Trophoblast cell (in vitro differentiated cells and primary cell): ENCODE data around the gene MAEA.
A peak's percentile ranks its signal among the peaks of the same experiment; 100 is the strongest.

Experiments
- DNase-seq, 2 donors: peaks; one replicate each; pipeline ENCODE4 v3.0.0-alpha.2; 2016
- H2AFZ ChIP-seq: 2 replicates; pipeline ENCODE4 v1.6.1; 2013; ENCODE audit warnings: low read length, moderate library complexity, mild to moderate bottlenecking; ENCODE audit not compliant: insufficient read depth, poor library complexity
- H2AK5ac ChIP-seq: 2 replicates; pipeline ENCODE4 v1.6.1; 2013; ENCODE audit warnings: mild to moderate bottlenecking, low read length
- H2BK120ac ChIP-seq: 2 replicates; pipeline ENCODE4 v1.6.1; 2013; ENCODE audit warnings: low read length, mild to moderate bottlenecking, moderate library complexity; ENCODE audit not compliant: insufficient read depth, poor library complexity
- H2BK12ac ChIP-seq: 2 replicates; pipeline ENCODE4 v1.6.1; 2013; ENCODE audit warnings: mild to moderate bottlenecking, low read length, moderate library complexity
- H2BK5ac ChIP-seq: 2 replicates; pipeline ENCODE4 v1.6.1; 2013; ENCODE audit warnings: low read length, low read depth, moderate library complexity, mild to moderate bottlenecking; ENCODE audit not compliant: poor library complexity
- H3K14ac ChIP-seq: 2 replicates; pipeline ENCODE4 v1.6.1; 2013; ENCODE audit warnings: mild to moderate bottlenecking, low read length
- H3K18ac ChIP-seq: 2 replicates; pipeline ENCODE4 v1.6.1; 2013; ENCODE audit warnings: mild to moderate bottlenecking, low read length
- H3K23ac ChIP-seq: 2 replicates; pipeline ENCODE4 v1.6.1; 2013; ENCODE audit warnings: low read length
- H3K27ac ChIP-seq: 2 replicates; pipeline ENCODE4 v1.5.1; 2013; ENCODE audit warnings: low read depth, mild to moderate bottlenecking, inconsistent platforms, low read length, moderate library complexity
- H3K27me3 ChIP-seq: 2 replicates; pipeline ENCODE4 v1.6.1; 2013; ENCODE audit warnings: inconsistent platforms, mild to moderate bottlenecking, low read length, moderate library complexity; ENCODE audit not compliant: insufficient read depth
- H3K36me3 ChIP-seq, 2 experiments: 1 replicate in 1 of 2; 2 replicates in 1 of 2; pipeline ENCODE4 v1.6.1; 2013; ENCODE audit warnings: low read length in 2 of 2, mild to moderate bottlenecking in 2 of 2, moderate library complexity in 1 of 2; ENCODE audit not compliant: insufficient read depth in 2 of 2, control insufficient read depth in 1 of 2
- H3K4ac ChIP-seq: 2 replicates; pipeline ENCODE4 v1.6.1; 2013; ENCODE audit warnings: low read depth, mild to moderate bottlenecking, low read length, moderate library complexity
- H3K4me1 ChIP-seq, 2 experiments: 1 replicate in 1 of 2; 2 replicates in 1 of 2; pipeline ENCODE4 v1.6.1; 2013; ENCODE audit warnings: low read length in 2 of 2, mild to moderate bottlenecking in 2 of 2, moderate library complexity in 1 of 2; ENCODE audit not compliant: insufficient read depth in 2 of 2, control insufficient read depth in 1 of 2
- H3K4me2 ChIP-seq: 2 replicates; pipeline ENCODE4 v1.6.1; 2013; ENCODE audit warnings: inconsistent platforms, mild to moderate bottlenecking, low read length, moderate library complexity
- H3K4me3 ChIP-seq: 2 replicates; pipeline ENCODE4 v1.5.1; 2013; ENCODE audit warnings: mild to moderate bottlenecking, low read depth, low read length, inconsistent platforms
- H3K79me1 ChIP-seq: one replicate; pipeline ENCODE4 v1.6.1; 2013; ENCODE audit warnings: low read length
- H3K79me2 ChIP-seq: 2 replicates; pipeline ENCODE4 v1.6.1; 2013; ENCODE audit warnings: low read length, mild to moderate bottlenecking; ENCODE audit not compliant: control insufficient read depth, insufficient read depth, poor library complexity
- H3K9ac ChIP-seq: 2 replicates; pipeline ENCODE4 v1.6.1; 2013; ENCODE audit warnings: mild to moderate bottlenecking, low read length
- H3K9me3 ChIP-seq: 2 replicates; pipeline ENCODE4 v1.6.1; 2013; ENCODE audit warnings: low read depth, mild to moderate bottlenecking, control low read depth, inconsistent platforms, low read length; ENCODE audit not compliant: insufficient read depth
- H4K12ac ChIP-seq: 2 replicates; pipeline ENCODE4 v1.6.1; 2013; ENCODE audit warnings: low read depth, mild to moderate bottlenecking, low read length, moderate library complexity
- H4K8ac ChIP-seq: 2 replicates; pipeline ENCODE4 v1.6.1; 2013; ENCODE audit warnings: low read depth, mild to moderate bottlenecking, low read length, moderate library complexity
- H4K91ac ChIP-seq: one replicate; pipeline ENCODE4 v1.6.1; 2013; ENCODE audit warnings: low read depth, mild to moderate bottlenecking, low read length, moderate library complexity
- WGBS: extraction: QIAGEN DNeasy Blood & Tissue Kit; methylation state at CpG from one replicate; pipeline ENCODE4 v1.1.7; 2013; ENCODE audit warnings: missing lambda C conversion rate; ENCODE audit not compliant: insufficient read length, insufficient coverage; ENCODE audit errors: extremely low coverage; 5-methylcytosine and 5-hydroxymethylcytosine counted together

MAEA gene

GRCh38 chr4:1356181-1356998, 66.7 kb downstream of the MAEA start:
- H3K27me3 ChIP-seq, result no peaks in the 10 kb centered on the region
- H3K4me2 ChIP-seq, result no peak overlapping the region
- no CpG with 5 or more reads among the region's 28 CpGs for WGBS
- no peak overlapping the region for H4K12ac ChIP-seq
- peaks cover 0 to 2% of the 10 kb centered on the region in 2 experiments for H3K4me1 ChIP-seq
- peak; percentile 26 to 64 for DNase-seq
- no peak overlapping the region for H2BK5ac ChIP-seq
- no peak overlapping the region for H4K91ac ChIP-seq
- no peaks in the 10 kb centered on the region for H3K79me1 ChIP-seq
- H3K27ac ChIP-seq, result no peak overlapping the region
- peaks cover 65 to 66% of the 10 kb centered on the region in 2 experiments for H3K36me3 ChIP-seq
- no peak overlapping the region for H3K4ac ChIP-seq
- no peak overlapping the region for H3K23ac ChIP-seq
- H3K9ac ChIP-seq, result no peak overlapping the region
- H2BK120ac ChIP-seq, result no peak overlapping the region
- H2AFZ ChIP-seq, result no peak overlapping the region
- H3K79me2 ChIP-seq, result no peaks in the 10 kb centered on the region
- no peak overlapping the region for H3K18ac ChIP-seq
- H2AK5ac ChIP-seq, result no peak overlapping the region
- H4K8ac ChIP-seq, result no peak overlapping the region
- H3K4me3 ChIP-seq, result no peak overlapping the region
- no peaks in the 10 kb centered on the region for H3K9me3 ChIP-seq
- H3K14ac ChIP-seq, result no peak overlapping the region
- no peak overlapping the region for H2BK12ac ChIP-seq

DNA sequence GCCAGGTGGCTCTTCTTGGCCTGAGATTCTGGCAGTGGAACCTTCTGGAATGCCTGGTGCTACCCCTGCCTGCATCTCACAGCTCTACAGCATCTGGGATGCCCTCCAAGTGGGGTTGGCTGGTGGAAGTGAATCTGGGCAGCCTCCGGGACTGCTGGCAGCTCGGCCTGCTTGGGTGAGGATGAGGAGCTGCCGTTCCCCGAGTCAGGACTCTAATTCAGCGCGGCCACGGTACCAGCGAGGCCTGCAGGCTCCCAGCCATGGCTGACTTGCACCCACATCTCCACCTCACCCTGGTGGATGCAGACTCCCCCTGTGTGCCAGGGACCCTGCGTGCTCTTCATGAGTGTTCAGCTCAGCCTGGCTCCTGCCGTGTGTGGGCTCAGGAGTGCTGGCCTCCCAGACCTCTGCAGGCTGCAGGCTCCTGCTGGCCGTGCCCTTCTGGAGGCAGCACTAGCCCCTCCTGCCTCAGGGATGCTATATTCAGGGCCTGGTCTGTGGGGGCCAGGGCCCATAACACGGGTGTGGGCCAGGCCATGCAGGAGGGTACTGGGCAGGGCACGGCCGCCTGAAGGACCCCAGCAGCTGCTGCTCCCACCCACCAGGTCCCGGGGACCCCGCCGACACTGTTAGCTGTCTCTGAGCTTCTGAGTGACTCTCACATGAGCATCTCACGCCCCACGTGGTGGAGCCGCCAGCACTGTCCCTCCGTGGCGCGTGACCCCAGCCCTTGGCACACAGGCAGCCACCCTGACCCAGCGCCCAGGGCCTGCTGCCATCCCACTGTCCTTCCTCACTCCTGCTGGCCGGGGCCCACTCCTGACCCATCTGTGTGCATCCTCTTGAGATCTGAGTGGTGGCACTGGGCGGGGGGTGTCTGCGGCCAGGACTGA, 67.9 kb downstream of the MAEA start:
- Histone ChIP-seq H3K4me1 (peaks cover 0 to 2% of the 10 kb centered on the region in 2 experiments), H2AFZ (no peak overlapping the region), H4K12ac (no peak overlapping the region), H2AK5ac (no peak overlapping the region), H3K9ac (no peak overlapping the region), H2BK12ac (no peak overlapping the region), H4K8ac (no peak overlapping the region), H3K79me1 (no peaks in the 10 kb centered on the region), H3K36me3 (peaks cover 58 to 60% of the 10 kb centered on the region in 2 experiments), H2BK120ac (no peak overlapping the region), H3K14ac (no peak overlapping the region), H4K91ac (no peak overlapping the region), H3K4me3 (no peak overlapping the region), H2BK5ac (no peak overlapping the region), H3K4ac (no peak overlapping the region), H3K4me2 (no peak overlapping the region), H3K27ac (no peak overlapping the region), H3K18ac (no peak overlapping the region), H3K23ac (no peak overlapping the region), H3K27me3 (no peaks in the 10 kb centered on the region), H3K9me3 (no peaks in the 10 kb centered on the region), H3K79me2 (no peaks in the 10 kb centered on the region)
- WGBS, result no CpG with 5 or more reads among the region's 27 CpGs
- no peak for DNase-seq

GRCh38 chr4:1358421-1359143, 68.9 kb downstream of the MAEA start:
- H2BK12ac ChIP-seq, result no peak overlapping the region
- H4K91ac ChIP-seq, result no peak overlapping the region
- H2BK5ac ChIP-seq, result no peak overlapping the region
- no peaks in the 10 kb centered on the region for H3K79me1 ChIP-seq
- no peak overlapping the region for H3K4ac ChIP-seq
- no peak overlapping the region for H3K23ac ChIP-seq
- no peak overlapping the region for H3K18ac ChIP-seq
- H2BK120ac ChIP-seq, result no peak overlapping the region
- peaks cover 0 to 2% of the 10 kb centered on the region in 2 experiments for H3K4me1 ChIP-seq
- H3K36me3 ChIP-seq, result peaks cover 51 to 53% of the 10 kb centered on the region in 2 experiments
- no peak overlapping the region for H3K9ac ChIP-seq
- H4K8ac ChIP-seq, result no peak overlapping the region
- no peak for DNase-seq
- H3K14ac ChIP-seq, result no peak overlapping the region
- no peak overlapping the region for H2AK5ac ChIP-seq
- no peaks in the 10 kb centered on the region for H3K79me2 ChIP-seq
- no peak overlapping the region for H3K4me3 ChIP-seq
- no peak overlapping the region for H3K4me2 ChIP-seq
- no peak overlapping the region for H2AFZ ChIP-seq
- no peaks in the 10 kb centered on the region for H3K27me3 ChIP-seq
- H3K27ac ChIP-seq, result no peak overlapping the region
- no peaks in the 10 kb centered on the region for H3K9me3 ChIP-seq
- WGBS, result no CpG with 5 or more reads among the region's 38 CpGs
- H4K12ac ChIP-seq, result no peak overlapping the region

DNA sequence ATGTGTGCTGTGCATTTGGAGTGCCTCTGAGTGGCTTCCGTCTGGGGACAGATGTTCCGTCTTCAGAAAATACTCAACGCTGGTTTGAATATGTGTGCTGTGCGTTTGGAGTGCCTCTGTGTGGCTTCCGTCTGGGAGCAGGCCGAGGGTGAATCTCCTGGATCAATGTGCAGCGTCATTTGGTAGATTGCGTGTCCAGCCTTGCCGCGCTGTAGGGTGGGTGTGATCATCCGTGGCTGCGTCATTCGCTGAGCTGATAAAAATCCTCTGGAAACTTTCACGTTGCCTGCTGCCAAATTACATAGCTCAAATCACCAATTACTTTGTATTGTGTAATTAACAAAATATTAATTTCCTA, 69.4 kb downstream of the MAEA start:
- H3K36me3 ChIP-seq, result peaks cover 47 to 51% of the 10 kb centered on the region in 2 experiments
- no peak overlapping the region for H3K4ac ChIP-seq
- no peak overlapping the region for H2BK120ac ChIP-seq
- H4K91ac ChIP-seq, result no peak overlapping the region
- no CpG with 5 or more reads among the region's 14 CpGs for WGBS
- no peak overlapping the region for H2BK12ac ChIP-seq
- no peaks in the 10 kb centered on the region for H3K79me1 ChIP-seq
- H3K4me3 ChIP-seq, result no peak overlapping the region
- no peak overlapping the region for H2AFZ ChIP-seq
- H3K4me2 ChIP-seq, result no peak overlapping the region
- no peak overlapping the region for H3K9ac ChIP-seq
- no peak overlapping the region for H3K23ac ChIP-seq
- H3K9me3 ChIP-seq, result no peaks in the 10 kb centered on the region
- no peak overlapping the region for H4K12ac ChIP-seq
- no peak overlapping the region for H2AK5ac ChIP-seq
- no peak overlapping the region for H4K8ac ChIP-seq
- H3K79me2 ChIP-seq, result no peaks in the 10 kb centered on the region
- H3K4me1 ChIP-seq, result no peaks in the 10 kb centered on the region
- H3K27me3 ChIP-seq, result no peaks in the 10 kb centered on the region
- no peak overlapping the region for H3K14ac ChIP-seq
- H3K18ac ChIP-seq, result no peak overlapping the region
- no peak overlapping the region for H2BK5ac ChIP-seq
- DNase-seq, result no peak
- H3K27ac ChIP-seq, result no peak overlapping the region
